HepG2 (cell line): Measurements from ENCODE around the gene DNASE1L2. TPM values are rescaled to one million over a fixed set of nuclear protein-coding genes. Genes with fewer than 3 reads are reported as not detected.
A peak's percentile ranks its signal among the peaks of the same experiment; 100 is the strongest.

Experiments
- ARNT2 ChIP-seq: sonication (generic); formaldehyde crosslinking; IDR thresholded peaks from 2 replicates; pipeline ENCODE4 v1.8.0; 2022; ENCODE audit warnings: mild to moderate bottlenecking, low read depth, missing genetic modification reagents, moderate library complexity
- CBFB ChIP-seq: sonication (generic); formaldehyde crosslinking; IDR thresholded peaks from 2 replicates; pipeline ENCODE4 v1.4.0; 2020; ENCODE audit warnings: missing genetic modification reagents
- CBX1 ChIP-seq: IDR thresholded peaks from one replicate; pipeline ENCODE4 v1.6.1; 2016; ENCODE audit warnings: antibody characterized with exemption, low read depth
- CREB1 ChIP-seq, 2 experiments: fragments of 450-650 bp in 1 of 2; IDR thresholded peaks; 2 replicates each; pipeline ENCODE4 v1.6.1; 2016 to 2017; ENCODE audit warnings: control low read depth in 1 of 2, mild to moderate bottlenecking in 1 of 2, missing compliant biosample characterization in 1 of 2, missing genetic modification characterization in 1 of 2
- FIP1L1 ChIP-seq: fragments of 200-400 bp; formaldehyde crosslinking; IDR thresholded peaks from 2 replicates; pipeline ENCODE4 v1.6.1; 2018; ENCODE audit warnings: low read depth, mild to moderate bottlenecking, low read length, moderate library complexity, borderline replicate concordance; ENCODE audit not compliant: insufficient read depth
- FOXA1 ChIP-seq, 2 experiments: fragments of 450-650 bp in 1 of 2; sonication (generic) in 1 of 2; formaldehyde crosslinking in 1 of 2; IDR thresholded peaks; 2 replicates each; pipeline versions ENCODE4 v1.4.0 to v1.6.1; 2016 to 2020; ENCODE audit warnings: missing genetic modification reagents in 1 of 2
- HNRNPK ChIP-seq: fragments of 200-400 bp; formaldehyde crosslinking; IDR thresholded peaks from 2 replicates; pipeline ENCODE4 v1.6.1; 2018; ENCODE audit warnings: low read length, low read depth, moderate library complexity, mild to moderate bottlenecking; ENCODE audit not compliant: poor library complexity, severe bottlenecking
- MTF1 ChIP-seq: sonication (generic); formaldehyde crosslinking; IDR thresholded peaks from 2 replicates; pipeline ENCODE4 v1.5.0; 2020; ENCODE audit warnings: missing genetic modification reagents
- NR2F6 ChIP-seq, 2 experiments: IDR thresholded peaks; 2 replicates each; pipeline ENCODE4 v1.6.1; 2016; ENCODE audit warnings: antibody characterized with exemption in 1 of 2, mild to moderate bottlenecking in 1 of 2
- PHB2 ChIP-seq: fragments of 450-650 bp; IDR thresholded peaks from 2 replicates; pipeline ENCODE4 v1.6.1; 2018; ENCODE audit not compliant: partially characterized antibody
- POLR2G ChIP-seq: fragments of 200-400 bp; formaldehyde crosslinking; IDR thresholded peaks from 2 replicates; pipeline ENCODE4 v1.6.1; 2018; ENCODE audit warnings: mild to moderate bottlenecking, low read depth, low read length, moderate library complexity
- RBM39 ChIP-seq: fragments of 200-400 bp; formaldehyde crosslinking; IDR thresholded peaks from one replicate; pipeline ENCODE4 v1.6.1; 2018; ENCODE audit warnings: antibody characterized with exemption, mild to moderate bottlenecking, low read depth, low read length; ENCODE audit not compliant: poor library complexity, severe bottlenecking
- RFXANK ChIP-seq: IDR thresholded peaks from 2 replicates; pipeline ENCODE4 v1.6.1; 2016
- ZBTB3 ChIP-seq: sonication (generic); formaldehyde crosslinking; IDR thresholded peaks from 2 replicates; pipeline ENCODE4 v1.4.0; 2020; ENCODE audit warnings: low read depth, mild to moderate bottlenecking, moderate library complexity, missing genetic modification reagents, borderline replicate concordance
- ZNF468 ChIP-seq: sonication (generic); formaldehyde crosslinking; IDR thresholded peaks from 2 replicates; pipeline ENCODE4 v1.8.0; 2022; ENCODE audit warnings: mild to moderate bottlenecking, moderate library complexity, missing genetic modification reagents
- ZNF605 ChIP-seq: sonication (generic); formaldehyde crosslinking; IDR thresholded peaks from 2 replicates; pipeline ENCODE4 v1.8.0; 2022; ENCODE audit warnings: mild to moderate bottlenecking, missing genetic modification reagents
- ZNF660 ChIP-seq: sonication (generic); formaldehyde crosslinking; IDR thresholded peaks from 2 replicates; pipeline ENCODE4 v1.5.1; 2020; ENCODE audit warnings: mild to moderate bottlenecking, low read depth, missing genetic modification reagents, borderline replicate concordance
- ZNF761 ChIP-seq: sonication (generic); formaldehyde crosslinking; conservative IDR thresholded peaks from 2 replicates; pipeline ENCODE4 v1.4.0; 2020; ENCODE audit warnings: mild to moderate bottlenecking, missing genetic modification reagents
- polyA plus RNA-seq, 8 experiments: library from polyadenylated mRNA; depleted of rRNA in 3 of 8; stranded (reverse) in 7 of 8; unstranded in 1 of 8; fragments of >200 nt; fragmentation: Illumina TruSeq in 4 of 8; extraction: Trizol in 4 of 8; gene quantifications; 2 replicates each; pipeline versions ENCODE4 v1.2.1 to v1.2.3, GENCODE V29; 2011 to 2016; ENCODE audit warnings: low read depth in 4 of 8, missing spikeins in 1 of 8, mixed read lengths in 1 of 8; ENCODE audit not compliant: insufficient read depth in 1 of 8
- total RNA-seq, 5 experiments: library from RNA; depleted of rRNA; stranded (reverse); fragments of >200 nt; fragmentation: Illumina TruSeq; extraction: Trizol; gene quantifications; 2 replicates each; pipeline ENCODE4 v1.2.3, GENCODE V29; 2016; ENCODE audit warnings: low read depth in 1 of 5
- TF ChIP-seq, protein P1 (sequence below): IDR thresholded peaks from 2 replicates; pipeline ENCODE4 v1.6.1; 2012; ENCODE audit warnings: low read depth, low read length, improper control_type of control experiment
- TF ChIP-seq, protein P2 (sequence below): sonication (generic); formaldehyde crosslinking; IDR thresholded peaks from 2 replicates; pipeline ENCODE4 v1.4.0; 2020; ENCODE audit warnings: missing genetic modification reagents, low read depth, mild to moderate bottlenecking, borderline replicate concordance
- TF ChIP-seq, protein P3 (sequence below): sonication (generic); formaldehyde crosslinking; IDR thresholded peaks from 2 replicates; pipeline ENCODE4 v1.9.0; 2022; ENCODE audit warnings: missing genetic modification reagents, mild to moderate bottlenecking, borderline replicate concordance
- TF ChIP-seq, protein P4 (sequence below): IDR thresholded peaks from 2 replicates; pipeline ENCODE4 v1.6.1; 2016; ENCODE audit warnings: missing genetic modification reagents, missing compliant biosample characterization

The DNASE1L2 gene
- total and polyA plus RNA-seq, 2 of the 13 experiments (the other 11 are each of a cell fraction or from before 2014, with no cell fraction given) = 0.44 to 0.50 TPM

DNA sequence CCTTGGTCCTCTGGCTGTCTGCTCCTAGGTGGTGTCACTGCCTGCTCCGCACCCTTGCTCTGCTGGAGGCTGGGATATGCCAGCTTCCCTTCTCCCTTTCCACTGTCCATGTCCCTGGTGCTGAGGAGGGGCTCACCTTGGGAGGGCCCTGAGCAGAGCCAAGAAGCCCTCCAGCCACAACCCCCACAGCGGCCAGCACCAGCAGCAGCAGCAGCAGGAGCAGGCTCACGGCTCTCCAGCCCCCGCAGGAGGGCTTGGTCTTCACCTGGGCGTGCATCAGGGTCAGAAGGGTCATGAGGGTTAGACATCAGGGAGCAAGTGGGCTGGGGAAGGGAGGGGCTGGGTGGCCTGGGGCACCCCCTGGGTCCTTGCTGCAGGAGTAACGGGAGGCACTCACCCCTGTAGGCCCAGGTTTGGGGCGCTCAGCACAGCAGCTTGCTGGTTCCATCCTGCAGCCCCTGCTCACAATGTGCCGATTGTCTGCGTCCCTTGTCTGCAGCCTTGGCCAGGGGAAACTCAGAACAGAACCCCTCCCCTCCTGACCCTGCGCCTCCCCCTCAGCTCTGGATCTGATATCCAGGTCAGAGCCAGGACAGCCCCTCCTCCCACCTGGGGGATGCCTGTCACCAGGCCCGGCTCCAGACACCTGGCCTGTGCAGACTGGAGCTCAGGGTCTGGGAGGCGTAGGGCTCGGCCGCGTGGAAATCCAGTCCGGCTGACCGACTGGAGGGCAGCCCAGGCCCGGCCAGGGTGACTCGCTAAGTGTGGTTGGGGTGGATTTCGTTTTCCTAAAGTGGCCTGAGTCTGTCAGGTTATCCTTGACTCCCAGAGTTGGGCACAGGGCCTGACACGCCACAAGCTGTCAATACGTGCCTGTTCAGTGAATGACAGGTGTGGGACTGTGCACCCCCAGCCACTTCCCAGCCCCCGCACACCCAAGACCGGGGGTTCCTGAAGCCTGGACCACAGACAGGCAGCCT, 25.6 kb upstream of the DNASE1L2 start, which contains the start of gene BRICD5 (continued):
- TF ChIP-seq ZBTB3 (CRISPR knock-in tag) (no peak), ZNF761 (CRISPR knock-in tag) (peak; percentile 63; the same call in 1 of the 2 replicates), CREB1 (IDR thresholded peaks at IDR 0.05) (no peak), CREB1 (CRISPR knock-in tag; IDR thresholded peaks at IDR 0.05) (no peak), FOXA1 (IDR thresholded peaks at IDR 0.05) (no peak), FOXA1 (CRISPR knock-in tag; IDR thresholded peaks at IDR 0.05) (no peak), FIP1L1 (no peak), MTF1 (no peak), ZNF605 (CRISPR knock-in tag) (no peak), ZNF660 (CRISPR knock-in tag) (no peak), PHB2 (no peak), NR2F6 (IDR thresholded peaks at IDR 0.05) (no peak), NR2F6 (CRISPR knock-in tag; IDR thresholded peaks at IDR 0.05) (peak; percentile 58), RBM39 (no peak), POLR2G (peak; percentile 53), HNRNPK (no peak), ZNF468 (CRISPR knock-in tag) (no peak), RFXANK (CRISPR knock-in tag) (no peak), CBFB (CRISPR knock-in tag) (no peak), ARNT2 (no peak), CBX1 (no peak)
- TF ChIP-seq, protein P1, sequence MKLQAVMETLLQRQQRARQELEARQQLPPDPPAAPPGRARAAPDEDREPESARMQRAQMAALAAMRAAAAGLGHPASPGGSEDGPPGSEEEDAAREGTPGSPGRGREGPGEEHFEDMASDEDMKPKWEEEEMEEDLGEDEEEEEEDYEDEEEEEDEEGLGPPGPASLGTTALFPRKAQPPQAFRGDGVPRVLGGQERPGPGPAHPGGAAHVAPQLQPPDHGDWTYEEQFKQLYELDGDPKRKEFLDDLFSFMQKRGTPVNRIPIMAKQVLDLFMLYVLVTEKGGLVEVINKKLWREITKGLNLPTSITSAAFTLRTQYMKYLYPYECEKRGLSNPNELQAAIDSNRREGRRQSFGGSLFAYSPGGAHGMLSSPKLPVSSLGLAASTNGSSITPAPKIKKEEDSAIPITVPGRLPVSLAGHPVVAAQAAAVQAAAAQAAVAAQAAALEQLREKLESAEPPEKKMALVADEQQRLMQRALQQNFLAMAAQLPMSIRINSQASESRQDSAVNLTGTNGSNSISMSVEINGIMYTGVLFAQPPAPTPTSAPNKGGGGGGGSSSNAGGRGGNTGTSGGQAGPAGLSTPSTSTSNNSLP = no peak
- TF ChIP-seq, protein P2, sequence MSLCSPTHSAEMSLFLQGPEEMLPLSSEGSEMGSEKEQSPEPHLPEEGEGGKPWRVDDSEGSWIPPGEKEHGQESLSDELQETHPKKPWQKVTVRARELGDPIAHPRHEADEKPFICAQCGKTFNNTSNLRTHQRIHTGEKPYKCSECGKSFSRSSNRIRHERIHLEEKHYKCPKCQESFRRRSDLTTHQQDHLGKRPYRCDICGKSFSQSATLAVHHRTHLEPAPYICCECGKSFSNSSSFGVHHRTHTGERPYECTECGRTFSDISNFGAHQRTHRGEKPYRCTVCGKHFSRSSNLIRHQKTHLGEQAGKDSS (CRISPR knock-in tag) = no peak
- TF ChIP-seq, protein P3, sequence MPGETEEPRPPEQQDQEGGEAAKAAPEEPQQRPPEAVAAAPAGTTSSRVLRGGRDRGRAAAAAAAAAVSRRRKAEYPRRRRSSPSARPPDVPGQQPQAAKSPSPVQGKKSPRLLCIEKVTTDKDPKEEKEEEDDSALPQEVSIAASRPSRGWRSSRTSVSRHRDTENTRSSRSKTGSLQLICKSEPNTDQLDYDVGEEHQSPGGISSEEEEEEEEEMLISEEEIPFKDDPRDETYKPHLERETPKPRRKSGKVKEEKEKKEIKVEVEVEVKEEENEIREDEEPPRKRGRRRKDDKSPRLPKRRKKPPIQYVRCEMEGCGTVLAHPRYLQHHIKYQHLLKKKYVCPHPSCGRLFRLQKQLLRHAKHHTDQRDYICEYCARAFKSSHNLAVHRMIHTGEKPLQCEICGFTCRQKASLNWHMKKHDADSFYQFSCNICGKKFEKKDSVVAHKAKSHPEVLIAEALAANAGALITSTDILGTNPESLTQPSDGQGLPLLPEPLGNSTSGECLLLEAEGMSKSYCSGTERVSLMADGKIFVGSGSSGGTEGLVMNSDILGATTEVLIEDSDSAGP (CRISPR knock-in tag) = peak; percentile 7; the same call in 1 of the 2 replicates
- TF ChIP-seq, protein P4, sequence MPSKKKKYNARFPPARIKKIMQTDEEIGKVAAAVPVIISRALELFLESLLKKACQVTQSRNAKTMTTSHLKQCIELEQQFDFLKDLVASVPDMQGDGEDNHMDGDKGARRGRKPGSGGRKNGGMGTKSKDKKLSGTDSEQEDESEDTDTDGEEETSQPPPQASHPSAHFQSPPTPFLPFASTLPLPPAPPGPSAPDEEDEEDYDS (CRISPR knock-in tag) = 0 out of 2 replicates have a peak, but pooled peaks have one; percentile 21
